GM12878 (cell line): ENCODE measurements around the gene FOXP3. TPM values are rescaled to one million over a fixed set of nuclear protein-coding genes. Genes with fewer than 3 reads are reported as not detected.

Source experiments
- ATAC-seq: fragments of 200-7000 bp; cut with Tn5 transposase; 3 replicates; pipeline ENCODE4 v1.9.1; 2020; ENCODE audit warnings: mild to moderate bottlenecking, moderate library complexity
- BruUV-seq: library from RNA; stranded (reverse); fragments of 400-500 nt; replicated peaks from 2 replicates; lab custom pipeline; 2021; lab: Mats Ljungman, UMichigan
- CTCF ChIA-PET: fragments of 300-600 bp; sonication (Branson Sonifier 250); formaldehyde crosslinking; extraction: SDS; loops from one replicate; lab custom pipeline; 2021; ENCODE audit warnings: inconsistent platforms; lab: Yijun Ruan, JAX
- POLR2A ChIA-PET: fragments of 350-600 bp; formaldehyde crosslinking; extraction: SDS; loops from one replicate; lab custom pipeline; 2021; ENCODE audit warnings: inconsistent platforms; lab: Charles Lee
- RAD21 ChIA-PET: fragments of 300-600 bp; sonication (Branson Sonifier 250); formaldehyde crosslinking; loops from one replicate; lab custom pipeline; 2023; ENCODE audit warnings: antibody characterized with exemption; ENCODE audit not compliant: unreplicated experiment; lab: Charles Lee
- SMC1A ChIA-PET: fragments of 300-600 bp; sonication (Branson Sonifier 250); formaldehyde crosslinking; loops from one replicate; lab custom pipeline; 2023; ENCODE audit not compliant: unreplicated experiment, uncharacterized antibody; lab: Charles Lee
- DNase-seq: peaks from one replicate; pipeline ENCODE4 v3.0.0-alpha.2; 2011; ENCODE audit warnings: low read depth, low spot score
- FAIRE-seq: peaks from 3 replicates; lab custom pipeline; 2011; peaks lifted over from hg19 to GRCh38; lab: Jason Lieb, UNC
- H2AFZ ChIP-seq: 2 replicates; pipeline ENCODE4 v1.6.0; 2011; ENCODE audit warnings: low read depth, low read length, control low read depth; ENCODE audit not compliant: control insufficient read depth
- H3K27ac ChIP-seq: 2 replicates; pipeline ENCODE4 v1.5.1; 2011; ENCODE audit warnings: control low read depth; ENCODE audit not compliant: control insufficient read depth, insufficient read depth
- H3K27me3 ChIP-seq, 2 experiments: replicated peaks in 1 of 2; 2 replicates each; pipeline versions ENCODE4 v1.6.0 to v1.6.1; 2011; ENCODE audit warnings: low read length in 1 of 2; ENCODE audit not compliant: control insufficient read depth in 2 of 2, insufficient read depth in 2 of 2
- H3K36me3 ChIP-seq, 2 experiments: 2 replicates each; pipeline ENCODE4 v1.5.1; 2011; ENCODE audit warnings: low read length in 1 of 2; ENCODE audit not compliant: control insufficient read depth in 2 of 2, insufficient read depth in 2 of 2
- H3K4me1 ChIP-seq: 2 replicates; pipeline ENCODE4 v1.6.1; 2011; ENCODE audit warnings: mild to moderate bottlenecking, low read length, moderate library complexity, mixed read lengths; ENCODE audit not compliant: control insufficient read depth, insufficient read depth
- H3K4me2 ChIP-seq: 2 replicates; pipeline ENCODE4 v1.6.0; 2011; ENCODE audit warnings: control low read depth; ENCODE audit not compliant: control insufficient read depth, insufficient read depth
- H3K4me3 ChIP-seq: fragments of 200-600 bp; sonication (generic); 2 replicates; pipeline ENCODE4 v1.5.1; 2016
- H3K79me2 ChIP-seq: 2 replicates; pipeline ENCODE4 v1.6.0; 2011; ENCODE audit warnings: low read length; ENCODE audit not compliant: control insufficient read depth, insufficient read depth
- H3K9ac ChIP-seq: 2 replicates; pipeline ENCODE4 v1.8.0; 2011; ENCODE audit warnings: low read length, control low read depth, mixed read lengths; ENCODE audit not compliant: control insufficient read depth, insufficient read depth
- H3K9me3 ChIP-seq: replicated peaks from 3 replicates; pipeline ENCODE4 v1.5.1; 2011; ENCODE audit warnings: mild to moderate bottlenecking, low read length; ENCODE audit not compliant: control insufficient read depth, insufficient read depth
- H4K20me1 ChIP-seq: 2 replicates; pipeline ENCODE4 v1.6.0; 2011; ENCODE audit not compliant: control insufficient read depth, insufficient read depth
- BHLHE40 ChIP-seq, 2 experiments: fragments of 450-650 bp in 1 of 2; IDR thresholded peaks; 2 replicates each; pipeline ENCODE4 v1.6.1; 2011 to 2017; ENCODE audit warnings: low read depth in 2 of 2, borderline replicate concordance in 1 of 2, improper control_type of control experiment in 1 of 2, low read length in 1 of 2, mild to moderate bottlenecking in 1 of 2
- CHD2 ChIP-seq: IDR thresholded peaks from 2 replicates; pipeline ENCODE4 v1.6.1; 2011; ENCODE audit warnings: low read depth, low read length, improper control_type of control experiment, borderline replicate concordance
- MEF2B ChIP-seq: fragments of 450-650 bp; IDR thresholded peaks from 2 replicates; pipeline ENCODE4 v1.6.1; 2018; ENCODE audit warnings: mild to moderate bottlenecking, moderate library complexity; ENCODE audit not compliant: partially characterized antibody, poor library complexity, severe bottlenecking
- NR2F1 ChIP-seq: fragments of 450-650 bp; conservative IDR thresholded peaks from 2 replicates; pipeline ENCODE4 v1.6.1; 2017; ENCODE audit warnings: mild to moderate bottlenecking
- POU2F2 ChIP-seq: IDR thresholded peaks from 3 replicates; pipeline ENCODE4 v1.6.1; 2011; ENCODE audit warnings: low read depth, mild to moderate bottlenecking, low read length, borderline replicate concordance
- SMAD1 ChIP-seq: fragments of 450-650 bp; IDR thresholded peaks from 2 replicates; pipeline ENCODE4 v1.6.1; 2018; ENCODE audit warnings: mild to moderate bottlenecking, low read depth; ENCODE audit not compliant: partially characterized antibody
- ZBED1 ChIP-seq: IDR thresholded peaks from 2 replicates; pipeline ENCODE4 v1.6.1; 2016; ENCODE audit warnings: borderline replicate concordance
- ZNF274 ChIP-seq: IDR thresholded peaks from one replicate; pipeline ENCODE4 v1.8.0; 2011; ENCODE audit not compliant: insufficient read length, insufficient read depth
- ZZZ3 ChIP-seq: IDR thresholded peaks from 2 replicates; pipeline ENCODE4 v1.6.1; 2011; ENCODE audit warnings: low read depth; ENCODE audit not compliant: control insufficient read depth, insufficient read length
- WGBS: methylation state at CpG from one replicate; pipeline ENCODE4 v1.1.6; 2016; ENCODE audit warnings: low lambda C conversion rate; ENCODE audit not compliant: insufficient replicate concordance, insufficient coverage; ENCODE audit errors: missing lambda C conversion rate; 5-methylcytosine and 5-hydroxymethylcytosine counted together
- in situ Hi-C: fragments of 300-500 bp; cut with MboI; formaldehyde crosslinking; loops from 9 replicates; pipeline ENCODE4 v1.14.3; 2018; ENCODE audit warnings: mixed read lengths
- intact Hi-C: fragments of 100-400 bp; cut with micrococcal nuclease; formaldehyde crosslinking; loops from one replicate; pipeline ENCODE4 v1.14.2; 2022; ENCODE audit not compliant: unreplicated experiment
- polyA plus RNA-seq, 11 experiments: library from polyadenylated mRNA; depleted of rRNA in 4 of 11; unstranded in 6 of 11; stranded (reverse) in 5 of 11; fragments of >200 nt; fragmentation: Nextera tagmentation in 4 of 11; fragmentation: Illumina TruSeq in 1 of 11; extraction: Ambion mirVana in 4 of 11; extraction: Trizol in 1 of 11; gene quantifications; 1 replicate in 1 of 11; 2 replicates in 10 of 11; pipeline versions ENCODE4 v1.2.1 to v1.2.3, GENCODE V29; 2011 to 2016; ENCODE audit warnings: inconsistent platforms in 2 of 11, missing spikeins in 2 of 11, low read depth in 1 of 11
- total RNA-seq, 4 experiments: library from RNA; depleted of rRNA in 3 of 4; stranded (reverse); fragments of >200 nt in 3 of 4; fragmentation: Illumina TruSeq in 1 of 4; extraction: Trizol in 1 of 4; gene quantifications; 2 replicates each; pipeline versions ENCODE4 v1.2.1 to v1.2.3, GENCODE V29; 2013 to 2021
- TF ChIP-seq, protein P1 (sequence below): fragments of 450-650 bp; formaldehyde crosslinking; IDR thresholded peaks from 2 replicates; pipeline ENCODE4 v1.5.0; 2022; ENCODE audit warnings: mild to moderate bottlenecking, missing genetic modification characterization
- TF ChIP-seq, protein P2 (sequence below): fragments of 450-650 bp; conservative IDR thresholded peaks from 2 replicates; pipeline ENCODE4 v1.6.1; 2017; ENCODE audit warnings: mild to moderate bottlenecking, moderate library complexity
- TF ChIP-seq, protein P3 (sequence below): IDR thresholded peaks from 2 replicates; pipeline ENCODE4 v1.6.1; 2011; ENCODE audit warnings: borderline replicate concordance, low read depth, mild to moderate bottlenecking, moderate library complexity, low read length; ENCODE audit not compliant: insufficient read depth, poor library complexity, severe bottlenecking
- TF ChIP-seq, protein P4 (sequence below): fragments of 450-650 bp; IDR thresholded peaks from 2 replicates; pipeline ENCODE4 v1.6.1; 2016; ENCODE audit warnings: mild to moderate bottlenecking

The FOXP3 gene
- total and polyA plus RNA-seq, 10 of the 15 experiments (the other 5 are each of a cell fraction or from before 2014, with no cell fraction given) = 0.02 to 0.21 (median 0.08) TPM; not detected in 3

DNA sequence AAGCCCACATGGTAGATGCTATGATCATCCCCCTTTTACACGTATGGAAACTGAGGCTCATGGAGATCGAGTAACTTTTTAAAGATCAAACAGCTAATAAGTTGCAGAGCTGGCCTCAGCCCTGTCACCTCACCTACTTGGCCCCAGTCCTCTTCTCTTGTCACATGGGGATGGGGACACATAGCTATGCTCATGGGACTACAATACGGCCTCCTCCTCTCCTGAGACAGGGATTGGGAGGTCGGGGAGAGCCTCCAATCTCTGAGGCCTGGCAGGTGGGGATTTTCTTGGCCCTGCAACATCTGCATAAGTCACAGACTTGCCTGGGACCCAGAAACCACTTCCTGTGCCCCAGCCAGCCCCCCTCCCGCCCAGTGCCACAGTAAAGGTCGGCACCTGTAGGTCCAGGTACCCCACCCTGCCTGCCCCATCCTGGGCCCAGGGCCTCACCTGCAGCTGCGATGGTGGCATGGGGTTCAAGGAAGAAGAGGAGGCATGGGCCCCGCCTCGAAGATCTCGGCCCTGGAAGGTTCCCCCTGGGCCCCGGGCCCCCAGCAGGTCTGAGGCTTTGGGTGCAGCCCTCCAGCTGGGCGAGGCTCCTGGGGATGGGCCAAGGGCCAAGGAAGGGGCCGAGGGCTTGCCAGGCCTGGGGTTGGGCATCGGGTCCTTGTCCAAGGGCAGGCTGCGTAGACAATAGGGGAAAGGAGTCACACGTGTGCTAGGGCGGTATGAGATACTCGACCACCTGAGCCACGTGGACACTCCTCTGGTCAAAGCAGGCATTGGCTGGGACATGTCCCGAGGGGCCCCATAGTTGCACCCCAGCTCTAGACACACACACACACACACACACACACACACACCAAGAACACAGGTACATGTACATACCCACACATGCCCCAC is 6.4 kb downstream of the FOXP3 start:
- no peaks in the 10 kb centered on the region for H3K9me3 ChIP-seq
- in situ Hi-C loops (no loop called here), intact Hi-C loops (no loop called here)
- H3K4me3 ChIP-seq = no peak overlapping the region
- no peaks in the 10 kb centered on the region for H4K20me1 ChIP-seq
- whole genome bisulfite sequencing = 43% methylated on average over 20 of the region's 20 CpGs
- ATAC-seq (no peak), FAIRE-seq (no peak), DNase-seq (no peak)
- no peak overlapping the region for H3K27ac ChIP-seq
- H3K36me3 ChIP-seq = no peaks in the 10 kb centered on the region
- H3K79me2 ChIP-seq = no peaks in the 10 kb centered on the region
- H3K4me2 ChIP-seq = no peak overlapping the region
- ChIA-PET RAD21 (no interaction called here), CTCF (no interaction called here), SMC1A (no interaction called here), POLR2A (no interaction called here)
- no peaks in the 10 kb centered on the region for H3K27me3 ChIP-seq
- H3K9ac ChIP-seq = no peak overlapping the region
- no peak overlapping the region for H2AFZ ChIP-seq
- no TSS peak for BruUV-seq
- H3K4me1 ChIP-seq = no peaks in the 10 kb centered on the region
- TF ChIP-seq BHLHE40 (IDR thresholded peaks at IDR 0.05; ENCODE audit: borderline replicate concordance in 1 of 2, low read depth in 2 of 2, low read length in 1 of 2) (no peak), MEF2B (no peak), ZBED1 (no peak), ZZZ3 (no peak), SMAD1 (no peak), CHD2 (no peak), ZNF274 (no peak), NR2F1 (no peak), POU2F2 (no peak)
- TF ChIP-seq, protein P1, sequence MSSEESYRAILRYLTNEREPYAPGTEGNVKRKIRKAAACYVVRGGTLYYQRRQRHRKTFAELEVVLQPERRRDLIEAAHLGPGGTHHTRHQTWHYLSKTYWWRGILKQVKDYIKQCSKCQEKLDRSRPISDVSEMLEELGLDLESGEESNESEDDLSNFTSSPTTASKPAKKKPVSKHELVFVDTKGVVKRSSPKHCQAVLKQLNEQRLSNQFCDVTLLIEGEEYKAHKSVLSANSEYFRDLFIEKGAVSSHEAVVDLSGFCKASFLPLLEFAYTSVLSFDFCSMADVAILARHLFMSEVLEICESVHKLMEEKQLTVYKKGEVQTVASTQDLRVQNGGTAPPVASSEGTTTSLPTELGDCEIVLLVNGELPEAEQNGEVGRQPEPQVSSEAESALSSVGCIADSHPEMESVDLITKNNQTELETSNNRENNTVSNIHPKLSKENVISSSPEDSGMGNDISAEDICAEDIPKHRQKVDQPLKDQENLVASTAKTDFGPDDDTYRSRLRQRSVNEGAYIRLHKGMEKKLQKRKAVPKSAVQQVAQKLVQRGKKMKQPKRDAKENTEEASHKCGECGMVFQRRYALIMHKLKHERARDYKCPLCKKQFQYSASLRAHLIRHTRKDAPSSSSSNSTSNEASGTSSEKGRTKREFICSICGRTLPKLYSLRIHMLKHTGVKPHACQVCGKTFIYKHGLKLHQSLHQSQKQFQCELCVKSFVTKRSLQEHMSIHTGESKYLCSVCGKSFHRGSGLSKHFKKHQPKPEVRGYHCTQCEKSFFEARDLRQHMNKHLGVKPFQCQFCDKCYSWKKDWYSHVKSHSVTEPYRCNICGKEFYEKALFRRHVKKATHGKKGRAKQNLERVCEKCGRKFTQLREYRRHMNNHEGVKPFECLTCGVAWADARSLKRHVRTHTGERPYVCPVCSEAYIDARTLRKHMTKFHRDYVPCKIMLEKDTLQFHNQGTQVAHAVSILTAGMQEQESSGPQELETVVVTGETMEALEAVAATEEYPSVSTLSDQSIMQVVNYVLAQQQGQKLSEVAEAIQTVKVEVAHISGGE = no peak
- TF ChIP-seq, protein P2, sequence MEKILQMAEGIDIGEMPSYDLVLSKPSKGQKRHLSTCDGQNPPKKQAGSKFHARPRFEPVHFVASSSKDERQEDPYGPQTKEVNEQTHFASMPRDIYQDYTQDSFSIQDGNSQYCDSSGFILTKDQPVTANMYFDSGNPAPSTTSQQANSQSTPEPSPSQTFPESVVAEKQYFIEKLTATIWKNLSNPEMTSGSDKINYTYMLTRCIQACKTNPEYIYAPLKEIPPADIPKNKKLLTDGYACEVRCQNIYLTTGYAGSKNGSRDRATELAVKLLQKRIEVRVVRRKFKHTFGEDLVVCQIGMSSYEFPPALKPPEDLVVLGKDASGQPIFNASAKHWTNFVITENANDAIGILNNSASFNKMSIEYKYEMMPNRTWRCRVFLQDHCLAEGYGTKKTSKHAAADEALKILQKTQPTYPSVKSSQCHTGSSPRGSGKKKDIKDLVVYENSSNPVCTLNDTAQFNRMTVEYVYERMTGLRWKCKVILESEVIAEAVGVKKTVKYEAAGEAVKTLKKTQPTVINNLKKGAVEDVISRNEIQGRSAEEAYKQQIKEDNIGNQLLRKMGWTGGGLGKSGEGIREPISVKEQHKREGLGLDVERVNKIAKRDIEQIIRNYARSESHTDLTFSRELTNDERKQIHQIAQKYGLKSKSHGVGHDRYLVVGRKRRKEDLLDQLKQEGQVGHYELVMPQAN = no peak
- TF ChIP-seq, protein P3, sequence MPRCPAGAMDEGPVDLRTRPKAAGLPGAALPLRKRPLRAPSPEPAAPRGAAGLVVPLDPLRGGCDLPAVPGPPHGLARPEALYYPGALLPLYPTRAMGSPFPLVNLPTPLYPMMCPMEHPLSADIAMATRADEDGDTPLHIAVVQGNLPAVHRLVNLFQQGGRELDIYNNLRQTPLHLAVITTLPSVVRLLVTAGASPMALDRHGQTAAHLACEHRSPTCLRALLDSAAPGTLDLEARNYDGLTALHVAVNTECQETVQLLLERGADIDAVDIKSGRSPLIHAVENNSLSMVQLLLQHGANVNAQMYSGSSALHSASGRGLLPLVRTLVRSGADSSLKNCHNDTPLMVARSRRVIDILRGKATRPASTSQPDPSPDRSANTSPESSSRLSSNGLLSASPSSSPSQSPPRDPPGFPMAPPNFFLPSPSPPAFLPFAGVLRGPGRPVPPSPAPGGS = no peak
- TF ChIP-seq, protein P4, sequence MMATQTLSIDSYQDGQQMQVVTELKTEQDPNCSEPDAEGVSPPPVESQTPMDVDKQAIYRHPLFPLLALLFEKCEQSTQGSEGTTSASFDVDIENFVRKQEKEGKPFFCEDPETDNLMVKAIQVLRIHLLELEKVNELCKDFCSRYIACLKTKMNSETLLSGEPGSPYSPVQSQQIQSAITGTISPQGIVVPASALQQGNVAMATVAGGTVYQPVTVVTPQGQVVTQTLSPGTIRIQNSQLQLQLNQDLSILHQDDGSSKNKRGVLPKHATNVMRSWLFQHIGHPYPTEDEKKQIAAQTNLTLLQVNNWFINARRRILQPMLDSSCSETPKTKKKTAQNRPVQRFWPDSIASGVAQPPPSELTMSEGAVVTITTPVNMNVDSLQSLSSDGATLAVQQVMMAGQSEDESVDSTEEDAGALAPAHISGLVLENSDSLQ = no peak
